ENCODE data around the gene NUTF2.
A peak's percentile ranks its signal among the peaks of the same experiment; 100 is the strongest.
"Not testable (repeated sequence)": the region's sequence is repeated elsewhere in the genome, so short reads cannot be mapped to it uniquely, and the experiment has no call there.

NUTF2 gene

DNA sequence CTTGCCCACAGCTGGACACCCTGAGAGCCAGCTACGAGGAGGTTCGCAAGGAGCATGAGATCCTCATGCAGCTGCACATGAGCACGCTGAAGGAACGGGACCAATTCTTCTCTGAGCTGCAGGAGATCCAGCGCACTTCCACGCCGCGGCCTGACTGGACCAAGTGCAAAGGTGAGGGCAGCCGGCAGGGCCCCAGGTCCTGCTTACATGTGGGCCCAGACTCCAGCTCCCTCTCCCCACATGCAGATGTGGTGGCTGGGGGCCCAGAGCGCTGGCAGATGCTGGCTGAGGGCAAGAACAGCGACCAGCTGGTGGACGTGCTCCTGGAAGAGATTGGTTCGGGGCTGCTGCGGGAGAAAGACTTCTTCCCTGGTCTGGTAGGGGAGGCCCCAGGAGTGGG is 20.8 kb upstream of the NUTF2 start:
- Mint-ChIP-seq H3K4me3 (no peak overlapping the region), H3K4me1 (peaks cover 18% of the 10 kb centered on the region), H3K27ac (no peak overlapping the region), H3K27me3 (no peaks in the 10 kb centered on the region), H3K9me3 (no peaks in the 10 kb centered on the region)
- no peak for DNase-seq
- no peak for ATAC-seq

DNA sequence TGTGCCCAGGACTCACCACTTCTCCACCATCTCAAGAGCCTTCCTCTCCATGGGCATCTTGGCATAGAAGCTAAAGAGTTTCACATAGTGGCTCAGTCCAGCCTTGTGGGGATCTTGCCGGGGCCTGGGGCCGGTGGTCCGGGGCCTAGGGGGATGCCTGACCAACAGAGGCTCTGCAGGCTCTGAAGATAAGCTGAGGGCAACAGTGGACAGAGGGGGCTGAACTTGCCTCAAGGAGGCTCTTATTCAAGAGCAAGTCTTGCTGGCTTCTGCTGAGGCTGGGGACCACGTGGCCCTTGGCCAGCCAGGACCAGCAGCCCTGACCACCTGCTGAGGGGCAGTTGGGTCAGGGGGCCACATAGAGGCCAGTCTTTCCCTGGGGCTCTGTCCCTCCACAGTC is 18.1 kb upstream of the NUTF2 start:
- Mint-ChIP-seq H3K4me3 (no peak overlapping the region), H3K9me3 (no peaks in the 10 kb centered on the region), H3K4me1 (peaks cover 33% of the 10 kb centered on the region), H3K27ac (no peak overlapping the region), H3K27me3 (no peaks in the 10 kb centered on the region)
- DNase-seq (no peak), ATAC-seq (no peak)

DNA sequence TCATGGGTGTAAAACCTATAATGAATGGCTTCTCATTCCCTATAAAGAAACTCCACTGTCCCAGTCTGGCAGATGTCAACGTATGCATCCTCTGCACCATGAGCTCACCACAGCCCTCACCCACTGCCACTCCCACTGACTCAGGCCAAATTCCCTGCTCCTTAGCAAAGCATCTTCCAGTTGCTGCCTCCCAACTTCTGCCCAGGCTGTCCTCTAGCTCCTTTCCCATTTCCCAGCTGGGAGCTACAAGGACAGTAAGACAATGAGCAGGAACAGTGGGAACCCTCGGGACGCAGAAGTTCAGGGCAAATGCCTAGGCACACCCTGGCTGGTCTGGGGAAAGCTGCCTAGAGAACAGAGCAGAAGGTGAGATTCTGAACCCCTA is 13.7 kb upstream of the NUTF2 start:
- Mint-ChIP-seq H3K27ac (peak overlapping the region; percentile 42 to 99), H3K27me3 (no peaks in the 10 kb centered on the region), H3K9me3 (no peaks in the 10 kb centered on the region), H3K4me1 (peaks cover 15% of the 10 kb centered on the region), H3K4me3 (peak overlapping the region; percentile 98 to 100)
- DNase-seq (no peak), ATAC-seq (no peak)

DNA sequence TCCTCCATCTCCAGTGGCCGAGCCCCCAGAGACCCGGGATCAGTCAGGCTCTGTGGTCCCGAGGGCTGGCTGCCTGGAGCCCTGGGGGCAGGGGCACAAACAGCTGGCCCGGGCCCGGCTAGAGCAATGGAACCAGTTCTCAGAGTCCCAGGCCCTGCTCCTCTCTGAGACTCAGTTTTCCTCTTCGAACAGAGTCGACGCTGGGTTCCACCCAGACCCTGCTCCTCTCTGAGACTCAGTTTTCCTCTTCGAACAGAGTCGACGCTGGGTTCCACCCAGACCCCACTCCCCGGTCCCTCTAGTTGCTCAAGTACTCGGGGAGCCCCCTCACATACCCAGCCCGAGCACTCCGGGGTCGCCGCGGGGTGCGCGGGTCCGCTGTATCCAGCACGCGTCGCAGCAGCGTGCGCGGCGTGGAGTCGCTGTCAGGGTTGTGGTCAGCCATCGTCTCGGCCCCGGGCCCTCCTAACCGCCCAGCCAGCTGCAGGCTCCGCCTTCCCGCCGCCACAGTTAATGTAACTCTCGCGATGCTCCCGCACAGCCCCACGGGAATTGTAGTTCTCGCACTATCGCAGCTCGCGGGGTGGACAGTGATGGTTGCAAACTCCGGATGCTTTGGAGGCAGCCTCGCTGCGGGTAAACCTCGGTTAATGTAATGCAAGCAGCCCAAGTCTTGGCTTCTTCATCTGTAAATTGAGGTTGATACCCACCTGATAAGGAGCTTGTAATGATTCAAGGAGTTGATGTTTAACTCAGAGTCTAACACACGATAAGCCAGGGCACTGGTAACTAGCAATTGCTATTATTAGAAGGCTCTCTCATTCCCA is 13.1 kb upstream of the NUTF2 start:
- peak; percentile 99 for ATAC-seq
- DNase-seq = peak; percentile 93 to 95
- Mint-ChIP-seq H3K4me3 (peak overlapping the region; percentile 98 to 100), H3K27me3 (no peaks in the 10 kb centered on the region), H3K4me1 (peaks cover 15% of the 10 kb centered on the region), H3K27ac (peak overlapping the region; percentile 98 to 99), H3K9me3 (no peaks in the 10 kb centered on the region)

DNA sequence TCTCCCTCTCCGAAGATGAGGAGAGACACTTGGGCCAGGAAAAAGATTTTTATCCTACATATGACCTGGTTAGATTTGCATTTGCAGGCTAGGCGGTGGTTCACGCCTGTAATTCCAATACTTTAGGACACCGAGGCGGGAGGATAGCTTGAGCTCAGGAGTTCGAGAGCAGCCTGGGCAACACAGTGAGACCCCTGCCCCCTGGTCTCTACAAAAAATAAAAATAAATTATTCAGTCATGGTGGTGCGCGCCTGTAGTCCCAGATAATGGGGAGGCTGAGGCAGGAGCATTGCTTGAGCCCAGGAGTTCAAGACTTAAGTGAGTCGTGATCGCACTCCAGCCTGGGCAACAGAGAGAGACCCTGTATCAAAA is 12.5 kb upstream of the NUTF2 start:
- Mint-ChIP-seq H3K4me3 (peak overlapping the region; percentile 98 to 100), H3K9me3 (no peaks in the 10 kb centered on the region), H3K27me3 (no peaks in the 10 kb centered on the region), H3K4me1 (peaks cover 15% of the 10 kb centered on the region), H3K27ac (no peak overlapping the region)
- no peak for DNase-seq
- ATAC-seq = no peak

DNA sequence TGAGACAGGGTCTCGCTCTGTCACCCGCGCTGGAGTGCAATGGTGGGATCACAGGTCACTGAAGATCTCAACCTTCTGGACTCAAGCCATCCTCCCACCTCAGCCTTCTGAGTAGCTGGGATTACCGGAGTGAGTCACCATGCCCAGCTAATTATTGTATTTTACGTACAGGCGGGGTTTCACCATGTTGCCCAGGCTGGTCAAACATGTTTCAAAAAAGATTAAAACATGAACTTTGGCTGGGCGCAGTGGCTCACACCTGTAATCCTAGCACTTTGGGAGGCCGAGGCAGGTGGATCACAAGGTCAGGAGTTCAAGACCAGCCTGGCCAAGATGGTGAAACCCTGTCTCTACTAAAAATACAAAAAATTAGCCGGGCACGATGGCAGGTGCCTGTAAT is 9.5 kb upstream of the NUTF2 start:
- not testable (repeated sequence) for H3K27me3 Mint-ChIP-seq, DNase-seq, H3K4me3 Mint-ChIP-seq, H3K27ac Mint-ChIP-seq, ATAC-seq, H3K9me3 Mint-ChIP-seq
- H3K4me1 Mint-ChIP-seq = peaks cover 21% of the 10 kb centered on the region

DNA sequence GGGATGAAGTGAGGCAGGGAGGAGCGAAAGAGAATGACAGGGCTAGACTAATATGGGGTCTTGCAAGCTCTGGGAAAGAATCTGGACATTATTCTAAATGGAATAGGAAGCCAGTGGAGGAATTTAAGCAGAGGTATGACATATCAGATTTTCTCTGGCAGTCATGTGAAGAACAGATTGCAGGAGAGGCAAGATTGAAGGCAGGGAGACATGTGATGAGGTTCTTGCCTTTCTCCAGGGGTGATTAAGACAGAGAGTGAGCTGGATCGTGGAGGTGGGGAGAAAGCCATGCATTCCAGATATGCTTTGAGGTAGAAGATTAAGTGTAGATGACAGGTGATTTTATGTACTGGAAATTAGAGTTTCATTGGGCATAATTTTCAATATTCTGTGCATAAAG is 8.9 kb upstream of the NUTF2 start:
- Mint-ChIP-seq H3K27ac (no peak overlapping the region), H3K4me3 (no peak overlapping the region), H3K9me3 (no peaks in the 10 kb centered on the region), H3K27me3 (no peaks in the 10 kb centered on the region), H3K4me1 (peaks cover 15% of the 10 kb centered on the region)
- ATAC-seq (no peak), DNase-seq (no peak)

DNA sequence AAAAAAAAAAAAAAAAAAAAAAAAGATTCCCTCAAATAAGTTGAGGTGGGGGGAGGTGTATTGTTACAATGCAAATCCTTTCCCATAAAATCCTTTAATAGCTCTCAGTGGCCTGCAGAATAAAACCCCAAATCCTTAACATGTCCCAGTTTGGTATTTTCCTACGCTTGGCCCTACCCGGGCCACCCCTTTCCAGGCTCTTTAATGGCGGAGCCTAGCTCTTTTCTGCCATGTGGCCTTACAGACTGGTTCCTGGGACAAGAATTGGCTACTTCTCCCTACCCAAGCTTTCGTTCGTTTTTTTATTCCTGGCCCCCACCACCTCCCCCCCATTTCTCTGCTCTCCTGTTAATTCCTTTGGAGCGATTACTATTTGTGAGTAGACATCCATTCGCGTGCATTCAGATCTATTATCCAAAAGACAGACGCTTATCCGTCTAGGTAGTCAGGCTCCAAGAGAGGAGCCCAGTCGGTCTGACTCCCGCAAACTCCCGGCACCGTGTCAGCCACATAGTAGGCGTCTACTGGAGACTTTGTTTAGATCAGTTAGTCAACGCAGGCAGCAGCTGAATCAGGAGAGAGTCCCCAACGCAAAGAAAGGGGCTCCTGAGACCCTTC is 5.4 kb upstream of the NUTF2 start:
- Mint-ChIP-seq H3K9me3 (no peaks in the 10 kb centered on the region), H3K4me3 (peak overlapping the region; percentile 93 to 94), H3K27ac (peak overlapping the region; percentile 89 to 98), H3K27me3 (no peaks in the 10 kb centered on the region), H3K4me1 (peaks cover 40% of the 10 kb centered on the region)
- ATAC-seq (no peak), DNase-seq (no peak)

DNA sequence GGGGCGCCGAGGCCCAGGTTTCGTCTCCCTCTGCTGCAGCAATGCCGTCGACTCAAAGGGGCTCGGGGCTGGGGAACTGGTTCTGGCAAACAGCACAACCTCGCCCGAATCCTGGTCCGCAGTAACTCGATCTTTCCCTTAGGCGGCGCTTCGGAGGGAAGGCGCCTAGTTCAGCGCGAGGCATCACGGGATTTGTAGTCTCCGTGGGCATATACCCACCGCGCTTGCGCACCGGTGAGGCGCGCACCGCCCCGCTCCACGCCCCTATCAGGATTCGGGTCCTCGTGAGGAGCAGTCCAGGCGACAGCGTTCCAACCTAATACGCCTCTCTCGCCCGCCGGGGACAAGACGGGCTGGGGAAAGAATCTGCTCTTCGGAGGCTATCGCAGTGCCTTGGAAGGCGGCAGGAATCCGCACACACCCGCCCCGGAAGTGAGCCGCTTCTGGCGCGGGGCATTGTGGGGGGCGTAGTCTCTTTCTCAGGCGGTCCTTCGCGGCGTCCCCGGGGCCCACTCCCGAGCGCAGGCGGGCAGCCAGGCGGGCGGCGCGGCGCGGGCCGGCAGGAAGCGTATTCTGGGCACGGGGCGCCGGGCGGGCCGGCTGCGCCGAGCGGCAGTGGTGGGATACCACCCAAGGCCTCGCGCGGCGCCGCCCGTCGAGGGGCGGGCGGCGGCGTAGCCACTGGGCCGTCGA is 4.8 kb upstream of the NUTF2 start, which contains the start of gene THAP11:
TSS of gene THAP11 (plus strand) at position 505 of the 693 bp plus-strand sequence. CDS start 235 bp downstream, outside the sequence.
- peaks cover 40% of the 10 kb centered on the region for H3K4me1 Mint-ChIP-seq
- H3K27ac Mint-ChIP-seq = peak within 1 kb of the TSS; percentile 98
- H3K9me3 Mint-ChIP-seq = no peaks in the 10 kb centered on the region
- H3K4me3 Mint-ChIP-seq = peak within 1 kb of the TSS; percentile 93 to 99
- DNase-seq = peak; percentile 96
- no peaks in the 10 kb centered on the region for H3K27me3 Mint-ChIP-seq
- peak; percentile 66 for ATAC-seq

DNA sequence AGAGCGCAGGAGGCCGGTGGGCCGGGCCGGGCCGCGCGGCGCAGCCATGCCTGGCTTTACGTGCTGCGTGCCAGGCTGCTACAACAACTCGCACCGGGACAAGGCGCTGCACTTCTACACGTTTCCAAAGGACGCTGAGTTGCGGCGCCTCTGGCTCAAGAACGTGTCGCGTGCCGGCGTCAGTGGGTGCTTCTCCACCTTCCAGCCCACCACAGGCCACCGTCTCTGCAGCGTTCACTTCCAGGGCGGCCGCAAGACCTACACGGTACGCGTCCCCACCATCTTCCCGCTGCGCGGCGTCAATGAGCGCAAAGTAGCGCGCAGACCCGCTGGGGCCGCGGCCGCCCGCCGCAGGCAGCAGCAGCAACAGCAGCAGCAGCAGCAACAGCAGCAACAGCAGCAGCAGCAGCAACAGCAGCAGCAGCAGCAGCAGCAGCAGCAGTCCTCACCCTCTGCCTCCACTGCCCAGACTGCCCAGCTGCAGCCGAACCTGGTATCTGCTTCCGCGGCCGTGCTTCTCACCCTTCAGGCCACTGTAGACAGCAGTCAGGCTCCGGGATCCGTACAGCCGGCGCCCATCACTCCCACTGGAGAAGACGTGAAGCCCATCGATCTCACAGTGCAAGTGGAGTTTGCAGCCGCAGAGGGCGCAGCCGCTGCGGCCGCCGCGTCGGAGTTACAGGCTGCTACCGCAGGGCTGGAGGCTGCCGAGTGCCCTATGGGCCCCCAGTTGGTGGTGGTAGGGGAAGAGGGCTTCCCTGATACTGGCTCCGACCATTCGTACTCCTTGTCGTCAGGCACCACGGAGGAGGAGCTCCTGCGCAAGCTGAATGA is 4.0 kb upstream of the NUTF2 start:
- Mint-ChIP-seq H3K27me3 (no peaks in the 10 kb centered on the region), H3K4me3 (peak overlapping the region; percentile 93 to 99), H3K9me3 (no peaks in the 10 kb centered on the region), H3K4me1 (peaks cover 42% of the 10 kb centered on the region), H3K27ac (peak overlapping the region; percentile 88 to 98)
- DNase-seq (peak; percentile 75 to 79), ATAC-seq (peak; percentile 34)

DNA sequence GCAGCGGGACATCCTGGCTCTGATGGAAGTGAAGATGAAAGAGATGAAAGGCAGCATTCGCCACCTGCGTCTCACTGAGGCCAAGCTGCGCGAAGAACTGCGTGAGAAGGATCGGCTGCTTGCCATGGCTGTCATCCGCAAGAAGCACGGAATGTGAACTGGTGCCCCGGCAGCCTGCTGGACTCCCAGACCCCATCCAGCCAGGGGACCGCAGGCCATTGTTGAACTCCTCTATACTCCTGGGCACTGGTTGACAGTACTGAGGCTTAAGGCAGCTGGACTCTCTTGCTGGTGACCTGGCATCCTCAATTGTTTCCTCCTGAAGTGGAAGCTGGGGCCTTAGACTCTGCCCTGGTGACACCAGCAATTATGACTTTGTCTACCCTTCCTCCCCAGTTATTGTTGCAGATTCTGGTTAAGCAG is 3.4 kb upstream of the NUTF2 start:
- H3K27me3 Mint-ChIP-seq = no peaks in the 10 kb centered on the region
- ATAC-seq = no peak

DNA sequence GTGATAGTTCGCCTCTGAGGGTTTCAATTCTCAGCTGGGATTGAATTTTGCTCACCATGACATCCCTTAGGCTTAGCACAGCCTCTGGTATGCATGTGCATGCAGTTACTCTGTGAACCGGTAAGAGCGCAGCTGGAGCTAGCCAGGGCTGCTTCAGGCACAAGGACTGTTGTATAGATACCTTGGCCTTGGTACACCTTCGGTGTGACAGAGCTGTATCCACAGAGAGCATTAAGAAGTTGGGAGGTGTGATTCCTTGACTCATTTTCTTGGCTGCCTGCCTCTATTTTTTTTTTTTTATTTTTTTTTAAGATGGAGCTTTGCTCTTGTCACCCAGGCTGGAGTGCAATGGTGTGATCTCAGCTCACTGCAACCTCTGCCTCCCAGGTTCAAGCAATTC is 2.2 kb upstream of the NUTF2 start:
- Mint-ChIP-seq H3K27ac (no peak overlapping the region), H3K4me3 (peak overlapping the region; percentile 94 to 99), H3K9me3 (no peaks in the 10 kb centered on the region), H3K4me1 (peaks cover 55% of the 10 kb centered on the region), H3K27me3 (no peaks in the 10 kb centered on the region)
- ATAC-seq (no peak), DNase-seq (no peak)

More for the DNA sequence above, 3.4 kb upstream of the NUTF2 start:
- no peak for DNase-seq
- H3K27ac Mint-ChIP-seq = peak overlapping the region; percentile 88 to 98
- peaks cover 48% of the 10 kb centered on the region for H3K4me1 Mint-ChIP-seq
- peak overlapping the region; percentile 93 to 99 for H3K4me3 Mint-ChIP-seq
- no peaks in the 10 kb centered on the region for H3K9me3 Mint-ChIP-seq

DNA sequence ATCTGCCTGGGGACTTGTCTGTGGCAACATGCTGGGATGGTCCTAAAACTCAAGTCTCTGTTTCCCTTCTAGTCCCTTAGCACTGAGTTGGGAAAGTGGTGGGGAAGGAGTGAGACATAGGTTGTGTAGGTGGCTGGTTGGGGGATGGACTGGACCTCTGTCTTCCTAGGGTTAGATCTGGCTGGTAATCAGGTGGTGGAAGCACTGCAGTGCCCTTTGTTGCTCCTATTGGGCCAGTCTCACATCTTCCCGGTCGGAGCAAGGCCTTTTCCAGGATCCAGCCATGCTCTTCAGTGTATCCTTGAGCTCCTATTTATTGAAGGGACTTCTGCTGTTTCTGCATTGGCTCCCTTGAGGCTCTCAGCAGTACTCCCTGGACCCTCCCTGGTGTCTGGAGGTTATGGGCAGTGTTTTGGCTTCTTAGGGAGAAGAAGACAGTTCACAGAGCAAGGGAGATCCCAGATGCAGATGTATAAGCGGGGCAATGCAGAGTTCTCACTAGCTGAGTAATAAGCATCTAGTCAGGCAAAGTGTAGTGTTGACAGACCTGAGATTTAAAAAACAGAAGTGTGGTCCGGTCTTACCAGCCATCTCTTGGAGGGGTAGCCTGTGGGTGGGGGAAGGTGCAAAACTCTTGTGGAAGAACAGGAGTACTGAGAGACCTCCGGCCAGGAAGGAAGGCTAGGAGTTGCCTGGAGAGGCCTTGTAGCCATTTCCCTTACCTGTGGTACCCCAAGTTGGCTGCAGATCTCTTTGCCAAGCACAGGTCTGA is 1.3 kb upstream of the NUTF2 start:
- Mint-ChIP-seq H3K4me1 (peaks cover 62% of the 10 kb centered on the region), H3K27ac (peak overlapping the region; percentile 93 to 97), H3K9me3 (no peaks in the 10 kb centered on the region), H3K4me3 (peak overlapping the region; percentile 88 to 94), H3K27me3 (no peaks in the 10 kb centered on the region)
- ATAC-seq = no peak
- no peak for DNase-seq

DNA sequence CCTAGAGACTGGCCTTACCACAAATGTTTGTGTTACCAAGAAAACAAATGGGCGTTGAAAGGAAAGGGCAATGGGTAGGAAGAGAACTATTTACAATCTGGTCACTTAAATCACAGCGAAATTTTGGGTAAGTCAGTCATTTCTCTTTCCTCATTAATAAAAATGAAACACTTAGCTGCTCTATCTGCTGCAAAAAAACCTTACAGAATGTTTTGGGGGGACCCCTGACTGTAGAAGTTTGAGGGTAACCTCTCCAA is 742 bp upstream of the NUTF2 start:
- H3K27me3 Mint-ChIP-seq = no peaks in the 10 kb centered on the region
- DNase-seq (no peak), ATAC-seq (no peak)
- H3K27ac Mint-ChIP-seq = peak overlapping the region; percentile 93 to 97
- peak overlapping the region; percentile 88 to 94 for H3K4me3 Mint-ChIP-seq
- H3K4me1 Mint-ChIP-seq = peaks cover 63% of the 10 kb centered on the region
- no peaks in the 10 kb centered on the region for H3K9me3 Mint-ChIP-seq
